Astrocyte of the cerebellum (primary cell): Measurements from ENCODE around the gene OR5I1.
"Not testable (repeated sequence)": the region's sequence is repeated elsewhere in the genome, so short reads cannot be mapped to it uniquely, and the experiment has no call there.

Source experiments
- DNase-seq: peaks from one replicate; pipeline ENCODE4 v3.0.0-alpha.2; 2011; ENCODE audit warnings: low read depth
- H3K4me3 ChIP-seq: 2 replicates; pipeline ENCODE4 v1.5.1; 2011; ENCODE audit warnings: mild to moderate bottlenecking, low read depth, low read length, moderate library complexity
- in situ Hi-C: cut with HindIII; loops from 2 replicates; pipeline ENCODE4 v1.10.0; 2017; ENCODE audit warnings: low sequenced_read_pairs
- TF ChIP-seq, protein P1 (sequence below): IDR thresholded peaks from 2 replicates; pipeline ENCODE4 v1.5.1; 2012; ENCODE audit warnings: low read length, low read depth, moderate library complexity, mild to moderate bottlenecking; ENCODE audit errors: missing control alignments

OR5I1 gene

DNA sequence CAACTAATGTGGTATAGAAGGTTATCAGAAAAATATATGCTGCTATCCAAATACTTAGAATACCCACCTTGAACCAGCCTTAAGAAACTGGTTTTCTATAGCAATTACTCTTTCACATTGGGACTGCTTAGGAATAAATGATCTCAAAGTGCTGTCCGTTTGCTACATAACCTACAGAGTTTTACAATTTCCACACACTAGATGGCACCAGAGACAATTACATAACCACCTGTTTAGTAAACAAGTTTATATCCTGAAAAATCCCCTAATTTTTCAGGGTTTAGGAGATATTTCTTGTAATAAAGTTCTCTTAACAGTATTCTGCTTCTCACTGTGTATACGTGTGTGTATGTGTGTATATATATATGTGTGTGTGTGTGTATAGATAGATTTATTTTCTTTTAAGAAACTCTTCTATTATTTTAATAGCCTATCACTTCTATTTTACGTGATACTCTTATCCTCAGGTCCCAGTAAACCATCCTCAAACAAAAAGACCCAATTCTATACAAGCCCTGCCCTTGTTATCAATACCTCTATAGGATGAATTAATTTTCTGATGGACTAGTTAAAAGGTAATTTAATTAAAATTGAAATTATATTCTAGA is 6.7 kb upstream of the OR5I1 start:
- H3K4me3 ChIP-seq, result no peak overlapping the region
- TF ChIP-seq, protein P1, sequence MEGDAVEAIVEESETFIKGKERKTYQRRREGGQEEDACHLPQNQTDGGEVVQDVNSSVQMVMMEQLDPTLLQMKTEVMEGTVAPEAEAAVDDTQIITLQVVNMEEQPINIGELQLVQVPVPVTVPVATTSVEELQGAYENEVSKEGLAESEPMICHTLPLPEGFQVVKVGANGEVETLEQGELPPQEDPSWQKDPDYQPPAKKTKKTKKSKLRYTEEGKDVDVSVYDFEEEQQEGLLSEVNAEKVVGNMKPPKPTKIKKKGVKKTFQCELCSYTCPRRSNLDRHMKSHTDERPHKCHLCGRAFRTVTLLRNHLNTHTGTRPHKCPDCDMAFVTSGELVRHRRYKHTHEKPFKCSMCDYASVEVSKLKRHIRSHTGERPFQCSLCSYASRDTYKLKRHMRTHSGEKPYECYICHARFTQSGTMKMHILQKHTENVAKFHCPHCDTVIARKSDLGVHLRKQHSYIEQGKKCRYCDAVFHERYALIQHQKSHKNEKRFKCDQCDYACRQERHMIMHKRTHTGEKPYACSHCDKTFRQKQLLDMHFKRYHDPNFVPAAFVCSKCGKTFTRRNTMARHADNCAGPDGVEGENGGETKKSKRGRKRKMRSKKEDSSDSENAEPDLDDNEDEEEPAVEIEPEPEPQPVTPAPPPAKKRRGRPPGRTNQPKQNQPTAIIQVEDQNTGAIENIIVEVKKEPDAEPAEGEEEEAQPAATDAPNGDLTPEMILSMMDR, result no peak
- in situ Hi-C loops, result no loop called here
- no peak for DNase-seq

DNA sequence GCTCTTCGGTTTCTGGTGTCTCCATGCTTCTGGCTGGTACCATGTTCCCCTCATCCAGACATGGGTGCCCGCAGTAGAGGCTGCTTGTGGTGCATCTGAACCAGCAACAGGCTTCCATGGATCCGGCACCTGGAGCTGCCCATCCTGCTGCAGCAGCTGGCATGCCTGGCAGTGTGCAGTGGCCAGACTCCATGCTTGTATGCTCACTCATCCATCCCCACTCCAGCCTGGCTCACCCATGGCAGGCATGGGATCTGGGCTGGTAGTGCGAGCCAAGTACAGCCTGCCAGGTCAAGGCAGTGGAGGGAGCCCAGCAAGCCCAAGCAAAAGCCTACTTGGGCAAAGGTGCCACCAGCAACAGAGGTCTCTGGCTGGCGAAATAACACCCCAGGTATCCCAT is 15.7 kb downstream of the OR5I1 start:
- TF ChIP-seq, protein P1, result no peak
- DNase-seq, result no peak
- H3K4me3 ChIP-seq, result no peak overlapping the region
- in situ Hi-C loops, result no loop called here

DNA sequence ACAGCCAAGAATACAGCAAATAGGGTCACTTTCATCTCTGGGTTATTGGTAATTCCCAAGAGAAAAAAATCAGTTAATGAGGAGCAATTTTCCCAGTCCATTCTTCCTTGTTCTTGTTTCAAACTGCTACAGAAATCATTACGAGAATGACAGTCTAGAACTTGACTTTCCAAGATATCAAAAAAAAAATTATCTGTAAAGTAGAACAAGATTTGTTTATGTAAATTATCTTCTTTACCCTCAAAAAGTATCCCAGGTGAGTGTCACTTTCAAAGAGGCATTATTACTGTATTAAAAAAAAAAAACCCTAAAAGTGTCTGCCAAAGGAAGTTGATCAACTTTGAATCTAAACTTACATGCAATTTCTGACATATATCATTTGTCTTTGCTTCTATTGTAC is 21.7 kb downstream of the OR5I1 start, which contains the start of gene OR5W2:
Gene OR5W2, minus strand, starts transcription at position 101 of the 400 bp plus-strand sequence. Its CDS starts 0 bp downstream, at position 101.
- H3K4me3 ChIP-seq, result no peak within 1 kb of the TSS
- in situ Hi-C loops, result no loop called here
- no peak for DNase-seq
- TF ChIP-seq, protein P1, result no peak

DNA sequence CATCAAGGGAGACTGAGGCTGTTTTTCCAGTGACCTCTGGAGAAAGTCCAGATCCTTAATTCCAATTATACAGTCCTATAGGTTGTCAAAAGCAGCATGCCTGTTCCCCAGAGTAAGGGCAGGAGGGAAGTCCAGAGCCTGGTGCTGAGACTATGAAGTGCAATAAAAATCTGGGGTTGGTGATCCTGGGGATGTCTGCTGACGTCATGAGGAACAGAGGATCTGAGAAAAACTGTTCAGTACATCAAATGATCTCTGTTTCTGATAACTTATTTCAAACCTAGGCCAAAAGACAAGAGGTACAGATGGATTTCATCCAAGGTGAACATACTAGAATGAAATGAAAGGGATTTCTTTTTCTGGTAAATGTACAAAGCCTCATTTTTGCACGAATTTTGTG is 33.9 kb downstream of the OR5I1 start:
- no peak for DNase-seq
- TF ChIP-seq, protein P1, result no peak
- in situ Hi-C loops, result no loop called here

DNA sequence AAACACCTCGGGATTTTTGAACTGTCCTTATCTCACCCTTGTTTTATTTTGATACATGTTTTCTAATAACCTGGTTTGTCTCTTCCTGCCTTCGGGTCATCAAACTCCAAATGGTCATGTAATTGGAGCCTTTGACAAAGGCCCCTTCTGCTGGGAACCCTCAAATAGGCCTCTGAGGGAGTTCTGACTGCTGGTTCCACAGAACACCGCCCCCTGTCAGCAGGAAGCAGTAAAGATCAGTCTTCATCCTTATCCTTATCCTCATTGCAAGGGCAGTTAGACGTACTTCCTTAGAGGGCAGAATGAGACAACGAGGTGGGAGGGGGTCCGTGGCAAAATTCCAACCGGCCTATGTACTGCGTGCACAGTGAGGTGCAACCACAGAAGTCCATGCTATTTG is 41.0 kb downstream of the OR5I1 start:
- H3K4me3 ChIP-seq, result no peak overlapping the region
- no peak for DNase-seq
- in situ Hi-C loops, result no loop called here
- TF ChIP-seq, protein P1, result no peak

More for the DNA sequence above, 33.9 kb downstream of the OR5I1 start:
- no peak overlapping the region for H3K4me3 ChIP-seq

DNA sequence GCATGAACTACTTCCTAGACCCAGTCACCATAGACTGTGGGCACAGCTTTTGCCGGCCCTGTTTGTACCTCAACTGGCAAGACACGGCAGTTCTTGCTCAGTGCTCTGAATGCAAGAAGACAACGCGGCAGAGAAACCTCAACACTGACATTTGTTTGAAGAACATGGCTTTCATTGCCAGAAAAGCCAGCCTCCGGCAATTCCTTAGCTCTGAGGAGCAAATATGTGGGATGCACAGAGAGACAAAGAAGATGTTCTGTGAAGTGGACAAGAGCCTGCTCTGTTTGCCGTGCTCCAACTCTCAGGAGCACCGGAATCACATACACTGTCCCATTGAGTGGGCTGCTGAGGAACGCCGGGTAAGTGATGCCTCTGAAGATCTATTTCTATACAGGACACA is 50.7 kb downstream of the OR5I1 start:
- in situ Hi-C loops, DNase-seq, H3K4me3 ChIP-seq: not testable (repeated sequence)
